SK-N-SH treated with all-trans-retinoic acid at 6 μM for 48 hours (cell line): ENCODE data around the gene DGKG.

Experiments used
- ATAC-seq: fragments of 200-7000 bp; cut with Tn5 transposase; 3 replicates; pipeline ENCODE4 v1.9.1; 2020; ENCODE audit warnings: mild to moderate bottlenecking, moderate library complexity
- BACH2 ChIP-seq: fragments of 250-450 bp; sonication (Bioruptor Pico); IDR thresholded peaks from 2 replicates; pipeline ENCODE4 v1.9.0; 2021; ENCODE audit warnings: mild to moderate bottlenecking, borderline replicate concordance
- CSDC2 ChIP-seq: fragments of 250-450 bp; sonication (Bioruptor Pico); IDR thresholded peaks from 2 replicates; pipeline ENCODE4 v1.5.0; 2020; ENCODE audit warnings: mild to moderate bottlenecking, moderate library complexity
- ESRRG ChIP-seq: fragments of 250-450 bp; sonication (Bioruptor Pico); IDR thresholded peaks from 2 replicates; pipeline ENCODE4 v1.6.1; 2021; ENCODE audit warnings: mild to moderate bottlenecking
- GLIS3 ChIP-seq: fragments of 250-450 bp; sonication (Bioruptor Pico); IDR thresholded peaks from 2 replicates; pipeline ENCODE4 v1.5.0; 2020; ENCODE audit warnings: mild to moderate bottlenecking, moderate library complexity
- ISL1 ChIP-seq: fragments of 250-450 bp; sonication (Bioruptor Pico); IDR thresholded peaks from 2 replicates; pipeline ENCODE4 v2.1.2; 2022; ENCODE audit warnings: mild to moderate bottlenecking, moderate library complexity
- OSR1 ChIP-seq: fragments of 250-450 bp; sonication (Bioruptor Pico); IDR thresholded peaks from 2 replicates; pipeline ENCODE4 v1.8.0; 2022; ENCODE audit warnings: moderate library complexity, mild to moderate bottlenecking, inconsistent platforms
- PATZ1 ChIP-seq: fragments of 250-450 bp; sonication (Bioruptor Pico); IDR thresholded peaks from 2 replicates; pipeline ENCODE4 v1.8.0; 2020; ENCODE audit warnings: mild to moderate bottlenecking, moderate library complexity, borderline replicate concordance
- PPARA ChIP-seq: fragments of 250-450 bp; sonication (Bioruptor Pico); IDR thresholded peaks from 2 replicates; pipeline ENCODE4 v1.5.0; 2020; ENCODE audit warnings: mild to moderate bottlenecking, borderline replicate concordance
- RARB ChIP-seq: fragments of 250-450 bp; sonication (Bioruptor Pico); IDR thresholded peaks from 2 replicates; pipeline ENCODE4 v1.8.0; 2021; ENCODE audit warnings: mild to moderate bottlenecking, moderate library complexity
- SNAI2 ChIP-seq: fragments of 250-450 bp; sonication (Bioruptor Pico); IDR thresholded peaks from 2 replicates; pipeline ENCODE4 v1.5.0; 2020; ENCODE audit warnings: mild to moderate bottlenecking, moderate library complexity
- TCF4 ChIP-seq: fragments of 250-450 bp; sonication (Bioruptor Pico); IDR thresholded peaks from 2 replicates; pipeline ENCODE4 v1.8.0; 2021; ENCODE audit warnings: mild to moderate bottlenecking, moderate library complexity, borderline replicate concordance
- TOX ChIP-seq: fragments of 250-450 bp; sonication (Bioruptor Pico); IDR thresholded peaks from 2 replicates; pipeline ENCODE4 v1.8.0; 2021; ENCODE audit warnings: mild to moderate bottlenecking, moderate library complexity, borderline replicate concordance
- ZC3H10 ChIP-seq: fragments of 250-450 bp; sonication (Bioruptor Pico); IDR thresholded peaks from 2 replicates; pipeline ENCODE4 v1.5.1; 2021; ENCODE audit warnings: mild to moderate bottlenecking, moderate library complexity
- ZFP3 ChIP-seq: fragments of 250-450 bp; sonication (Bioruptor Pico); IDR thresholded peaks from 2 replicates; pipeline ENCODE4 v1.5.0; 2020; ENCODE audit warnings: mild to moderate bottlenecking, moderate library complexity
- ZFP30 ChIP-seq: fragments of 450-650 bp; formaldehyde crosslinking; IDR thresholded peaks from 2 replicates; pipeline ENCODE4 v1.5.0; 2022; ENCODE audit warnings: mild to moderate bottlenecking, moderate library complexity
- ZNF565 ChIP-seq: fragments of 450-650 bp; formaldehyde crosslinking; conservative IDR thresholded peaks from 2 replicates; pipeline ENCODE4 v1.5.0; 2020; ENCODE audit warnings: low read depth, mild to moderate bottlenecking, moderate library complexity
- ZNF70 ChIP-seq: fragments of 450-650 bp; formaldehyde crosslinking; IDR thresholded peaks from 2 replicates; pipeline ENCODE4 v1.5.0; 2020; ENCODE audit warnings: mild to moderate bottlenecking, moderate library complexity
- ZNF8 ChIP-seq: fragments of 450-650 bp; formaldehyde crosslinking; IDR thresholded peaks from 2 replicates; pipeline ENCODE4 v1.5.0; 2020; ENCODE audit warnings: mild to moderate bottlenecking, moderate library complexity
- TF ChIP-seq, protein P1 (sequence below): fragments of 250-450 bp; sonication (Bioruptor Pico); IDR thresholded peaks from 2 replicates; pipeline ENCODE4 v1.5.1; 2020; ENCODE audit warnings: low read depth, mild to moderate bottlenecking, moderate library complexity
- TF ChIP-seq, protein P2 (sequence below): fragments of 250-450 bp; sonication (Bioruptor Pico); IDR thresholded peaks from 2 replicates; pipeline ENCODE4 v1.5.0; 2020; ENCODE audit warnings: mild to moderate bottlenecking, moderate library complexity
- TF ChIP-seq, protein P3 (sequence below): fragments of 250-450 bp; sonication (Bioruptor Pico); IDR thresholded peaks from 2 replicates; pipeline ENCODE4 v1.8.0; 2021; ENCODE audit warnings: low read depth, mild to moderate bottlenecking, moderate library complexity, borderline replicate concordance
- TF ChIP-seq, protein P4 (sequence below): fragments of 250-450 bp; sonication (Bioruptor Pico); IDR thresholded peaks from 2 replicates; pipeline ENCODE4 v1.5.1; 2021; ENCODE audit warnings: mild to moderate bottlenecking, moderate library complexity

DGKG gene

DNA sequence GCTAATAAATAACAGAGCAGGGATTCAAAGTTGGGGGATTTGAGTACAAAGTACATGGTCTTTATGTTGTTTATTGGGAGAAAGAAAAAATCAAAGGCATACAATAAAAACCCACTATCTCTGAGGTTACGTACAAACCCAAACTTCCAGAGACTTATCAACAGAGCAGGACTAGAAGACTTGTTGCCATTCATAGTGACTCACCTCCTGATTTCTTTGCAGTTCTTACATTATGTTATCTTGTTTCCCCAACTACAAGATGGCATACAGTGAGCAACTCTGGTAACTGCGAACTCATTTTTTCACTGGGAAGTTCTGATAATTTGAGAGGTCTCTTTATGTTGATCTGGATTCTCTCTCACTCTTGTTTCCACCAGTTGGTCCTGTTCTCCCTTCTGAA is 172.5 kb downstream of the DGKG start:
- no peak for ATAC-seq
- TF ChIP-seq SNAI2 (no peak), ZFP3 (CRISPR knock-in tag) (no peak), ZNF8 (no peak), ZNF70 (no peak), ESRRG (no peak), ZC3H10 (no peak), CSDC2 (CRISPR knock-in tag) (no peak), TOX (CRISPR knock-in tag) (no peak), ISL1 (CRISPR knock-in tag) (no peak), TCF4 (no peak), PPARA (CRISPR knock-in tag) (no peak), OSR1 (no peak), ZNF565 (CRISPR knock-in tag) (no peak)
- TF ChIP-seq, protein P1, sequence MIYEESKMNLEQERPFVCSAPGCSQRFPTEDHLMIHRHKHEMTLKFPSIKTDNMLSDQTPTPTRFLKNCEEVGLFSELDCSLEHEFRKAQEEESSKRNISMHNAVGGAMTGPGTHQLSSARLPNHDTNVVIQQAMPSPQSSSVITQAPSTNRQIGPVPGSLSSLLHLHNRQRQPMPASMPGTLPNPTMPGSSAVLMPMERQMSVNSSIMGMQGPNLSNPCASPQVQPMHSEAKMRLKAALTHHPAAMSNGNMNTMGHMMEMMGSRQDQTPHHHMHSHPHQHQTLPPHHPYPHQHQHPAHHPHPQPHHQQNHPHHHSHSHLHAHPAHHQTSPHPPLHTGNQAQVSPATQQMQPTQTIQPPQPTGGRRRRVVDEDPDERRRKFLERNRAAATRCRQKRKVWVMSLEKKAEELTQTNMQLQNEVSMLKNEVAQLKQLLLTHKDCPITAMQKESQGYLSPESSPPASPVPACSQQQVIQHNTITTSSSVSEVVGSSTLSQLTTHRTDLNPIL (CRISPR knock-in tag) = no peak
- TF ChIP-seq, protein P2, sequence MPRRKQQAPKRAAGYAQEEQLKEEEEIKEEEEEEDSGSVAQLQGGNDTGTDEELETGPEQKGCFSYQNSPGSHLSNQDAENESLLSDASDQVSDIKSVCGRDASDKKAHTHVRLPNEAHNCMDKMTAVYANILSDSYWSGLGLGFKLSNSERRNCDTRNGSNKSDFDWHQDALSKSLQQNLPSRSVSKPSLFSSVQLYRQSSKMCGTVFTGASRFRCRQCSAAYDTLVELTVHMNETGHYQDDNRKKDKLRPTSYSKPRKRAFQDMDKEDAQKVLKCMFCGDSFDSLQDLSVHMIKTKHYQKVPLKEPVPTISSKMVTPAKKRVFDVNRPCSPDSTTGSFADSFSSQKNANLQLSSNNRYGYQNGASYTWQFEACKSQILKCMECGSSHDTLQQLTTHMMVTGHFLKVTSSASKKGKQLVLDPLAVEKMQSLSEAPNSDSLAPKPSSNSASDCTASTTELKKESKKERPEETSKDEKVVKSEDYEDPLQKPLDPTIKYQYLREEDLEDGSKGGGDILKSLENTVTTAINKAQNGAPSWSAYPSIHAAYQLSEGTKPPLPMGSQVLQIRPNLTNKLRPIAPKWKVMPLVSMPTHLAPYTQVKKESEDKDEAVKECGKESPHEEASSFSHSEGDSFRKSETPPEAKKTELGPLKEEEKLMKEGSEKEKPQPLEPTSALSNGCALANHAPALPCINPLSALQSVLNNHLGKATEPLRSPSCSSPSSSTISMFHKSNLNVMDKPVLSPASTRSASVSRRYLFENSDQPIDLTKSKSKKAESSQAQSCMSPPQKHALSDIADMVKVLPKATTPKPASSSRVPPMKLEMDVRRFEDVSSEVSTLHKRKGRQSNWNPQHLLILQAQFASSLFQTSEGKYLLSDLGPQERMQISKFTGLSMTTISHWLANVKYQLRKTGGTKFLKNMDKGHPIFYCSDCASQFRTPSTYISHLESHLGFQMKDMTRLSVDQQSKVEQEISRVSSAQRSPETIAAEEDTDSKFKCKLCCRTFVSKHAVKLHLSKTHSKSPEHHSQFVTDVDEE (CRISPR knock-in tag) = no peak
- TF ChIP-seq, protein P3, sequence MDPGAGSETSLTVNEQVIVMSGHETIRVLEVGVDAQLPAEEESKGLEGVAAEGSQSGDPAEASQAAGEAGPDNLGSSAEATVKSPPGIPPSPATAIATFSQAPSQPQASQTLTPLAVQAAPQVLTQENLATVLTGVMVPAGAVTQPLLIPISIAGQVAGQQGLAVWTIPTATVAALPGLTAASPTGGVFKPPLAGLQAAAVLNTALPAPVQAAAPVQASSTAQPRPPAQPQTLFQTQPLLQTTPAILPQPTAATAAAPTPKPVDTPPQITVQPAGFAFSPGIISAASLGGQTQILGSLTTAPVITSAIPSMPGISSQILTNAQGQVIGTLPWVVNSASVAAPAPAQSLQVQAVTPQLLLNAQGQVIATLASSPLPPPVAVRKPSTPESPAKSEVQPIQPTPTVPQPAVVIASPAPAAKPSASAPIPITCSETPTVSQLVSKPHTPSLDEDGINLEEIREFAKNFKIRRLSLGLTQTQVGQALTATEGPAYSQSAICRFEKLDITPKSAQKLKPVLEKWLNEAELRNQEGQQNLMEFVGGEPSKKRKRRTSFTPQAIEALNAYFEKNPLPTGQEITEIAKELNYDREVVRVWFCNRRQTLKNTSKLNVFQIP (CRISPR knock-in tag) = no peak
- TF ChIP-seq, protein P4, sequence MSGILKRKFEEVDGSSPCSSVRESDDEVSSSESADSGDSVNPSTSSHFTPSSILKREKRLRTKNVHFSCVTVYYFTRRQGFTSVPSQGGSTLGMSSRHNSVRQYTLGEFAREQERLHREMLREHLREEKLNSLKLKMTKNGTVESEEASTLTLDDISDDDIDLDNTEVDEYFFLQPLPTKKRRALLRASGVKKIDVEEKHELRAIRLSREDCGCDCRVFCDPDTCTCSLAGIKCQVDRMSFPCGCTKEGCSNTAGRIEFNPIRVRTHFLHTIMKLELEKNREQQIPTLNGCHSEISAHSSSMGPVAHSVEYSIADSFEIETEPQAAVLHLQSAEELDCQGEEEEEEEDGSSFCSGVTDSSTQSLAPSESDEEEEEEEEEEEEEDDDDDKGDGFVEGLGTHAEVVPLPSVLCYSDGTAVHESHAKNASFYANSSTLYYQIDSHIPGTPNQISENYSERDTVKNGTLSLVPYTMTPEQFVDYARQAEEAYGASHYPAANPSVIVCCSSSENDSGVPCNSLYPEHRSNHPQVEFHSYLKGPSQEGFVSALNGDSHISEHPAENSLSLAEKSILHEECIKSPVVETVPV (CRISPR knock-in tag) = no peak

- no peak for TF ChIP-seq ZNF565 (CRISPR knock-in tag)
- TF ChIP-seq CSDC2 (CRISPR knock-in tag) = no peak
- no peak for TF ChIP-seq GLIS3 (CRISPR knock-in tag)
- TF ChIP-seq TCF4 = no peak
- TF ChIP-seq PPARA (CRISPR knock-in tag) = no peak
- TF ChIP-seq PATZ1 (CRISPR knock-in tag) = no peak
- TF ChIP-seq BACH2 (CRISPR knock-in tag) = no peak
- no peak for TF ChIP-seq ZFP30
- no peak for TF ChIP-seq ISL1 (CRISPR knock-in tag)
- TF ChIP-seq ZC3H10 = no peak
- TF ChIP-seq ESRRG = no peak
- TF ChIP-seq OSR1 = no peak
- TF ChIP-seq, protein P4 (CRISPR knock-in tag) = no peak
- TF ChIP-seq RARB (CRISPR knock-in tag) = no peak
- TF ChIP-seq, all 23 proteins: peak for 0
- ATAC-seq = no peak
Observed at GRCh38 chr3:186187401-186188275, 174.4 kb downstream of the DGKG start.
